Activated CD8-positive, alpha-beta memory T cell treated with anti-CD3 and anti-CD28 coated beads, Interleukin-2, amount 50 U/mL, for 4 hours (primary cell): ENCODE measurements around the gene HYDIN.
"Not testable (repeated sequence)": the region's sequence is repeated elsewhere in the genome, so short reads cannot be mapped to it uniquely, and the experiment has no call there.

ENCODE experiments used
- DNase-seq: peaks from one replicate; pipeline ENCODE4 v3.0.0-alpha.2; 2020

Gene HYDIN

DNA sequence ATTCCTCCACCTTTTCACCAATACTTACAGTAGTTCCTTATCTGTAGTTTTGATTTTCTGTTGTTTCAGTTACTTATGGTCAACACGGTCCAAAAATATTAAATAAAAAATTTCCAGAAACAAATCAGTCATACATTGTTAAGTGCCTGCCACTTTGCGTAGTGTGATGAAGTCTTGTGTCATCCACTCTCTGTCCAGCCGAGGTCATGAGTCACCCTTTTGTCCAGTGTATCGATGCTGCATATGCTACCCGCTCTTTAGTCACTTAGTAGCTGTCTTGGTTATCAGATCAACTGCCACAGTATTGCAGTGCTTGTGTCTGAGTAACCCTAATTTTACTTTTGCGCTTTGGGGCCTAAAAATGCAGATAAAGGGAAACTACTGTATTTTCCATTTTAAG, 146.9 kb downstream of the HYDIN start:
- not testable (repeated sequence) for DNase-seq

DNA sequence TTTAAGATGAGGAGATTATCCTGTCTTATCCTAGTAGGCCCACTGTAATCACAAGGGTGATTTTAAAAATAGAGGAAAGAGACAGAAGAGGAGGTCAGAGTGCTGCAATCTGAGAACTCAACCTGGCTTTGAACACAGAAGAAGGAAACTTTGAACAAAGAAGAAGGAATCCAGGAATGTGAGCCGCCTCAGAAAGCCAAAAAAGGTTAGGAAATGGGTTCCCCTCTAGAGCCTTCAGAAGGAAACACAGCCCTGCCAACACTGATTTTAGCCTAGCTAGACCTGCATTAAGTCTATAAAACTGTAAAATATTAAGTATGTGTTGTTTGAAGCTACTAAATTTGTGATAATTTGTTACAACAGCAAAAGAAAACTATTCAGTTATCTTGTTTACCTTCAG, 149.7 kb downstream of the HYDIN start:
- DNase-seq: not testable (repeated sequence)

DNA sequence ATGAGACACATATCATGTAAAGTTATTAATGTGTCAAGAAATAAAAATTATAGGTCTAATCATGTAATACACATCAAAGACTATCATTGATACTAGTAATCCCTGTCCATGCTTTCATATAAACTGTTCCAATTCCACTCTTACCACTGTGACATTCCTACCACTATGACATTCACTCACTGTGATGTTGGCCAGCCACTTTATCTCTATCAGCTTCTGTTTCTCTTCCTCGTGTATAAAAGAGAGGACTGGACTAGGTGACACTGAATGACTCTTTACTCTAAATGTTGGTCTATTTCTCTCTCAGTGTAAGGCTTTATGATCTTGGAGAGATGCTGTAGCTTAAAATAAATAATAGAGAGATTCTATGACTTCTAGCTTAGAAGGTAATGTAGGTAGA, 150.3 kb downstream of the HYDIN start:
- not testable (repeated sequence) for DNase-seq

DNA sequence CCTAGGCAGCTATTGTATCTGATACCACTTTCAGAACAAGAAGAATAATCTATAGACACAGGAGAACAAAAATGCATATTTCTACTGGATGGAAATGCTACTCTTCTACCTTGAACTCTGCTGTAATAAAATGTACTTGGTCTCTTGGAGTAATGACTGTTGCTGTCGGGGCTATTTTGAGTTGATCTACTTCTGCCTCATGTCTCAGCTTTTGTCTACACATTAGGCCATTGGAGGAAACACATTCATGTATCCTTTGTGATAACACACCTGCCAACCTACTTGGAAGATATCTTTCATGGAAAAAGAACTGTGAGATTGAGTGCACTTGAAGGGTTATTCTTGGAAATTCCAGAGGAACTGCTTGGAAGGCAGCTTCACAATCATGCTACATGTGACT, 159.9 kb downstream of the HYDIN start:
- DNase-seq: not testable (repeated sequence)

DNA sequence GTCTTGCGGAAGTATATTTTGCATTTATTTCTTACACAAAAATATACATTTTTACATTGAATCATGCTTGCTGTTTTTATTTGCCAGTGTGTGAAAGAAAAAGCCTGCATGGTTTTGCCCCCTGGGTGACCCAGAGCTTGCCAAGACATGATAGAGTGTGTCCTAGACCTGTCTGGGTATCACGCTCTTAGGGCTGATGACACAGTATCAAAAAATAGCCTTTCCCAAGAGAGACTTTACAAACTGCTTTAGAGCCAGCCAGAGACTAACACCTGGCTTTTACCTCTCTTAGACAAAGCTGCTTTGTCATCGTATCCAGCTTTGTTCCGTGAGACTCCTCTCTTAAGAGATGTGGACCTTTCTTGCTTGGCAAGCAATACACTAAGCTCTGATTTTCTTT, 160.7 kb downstream of the HYDIN start:
- not testable (repeated sequence) for DNase-seq

DNA sequence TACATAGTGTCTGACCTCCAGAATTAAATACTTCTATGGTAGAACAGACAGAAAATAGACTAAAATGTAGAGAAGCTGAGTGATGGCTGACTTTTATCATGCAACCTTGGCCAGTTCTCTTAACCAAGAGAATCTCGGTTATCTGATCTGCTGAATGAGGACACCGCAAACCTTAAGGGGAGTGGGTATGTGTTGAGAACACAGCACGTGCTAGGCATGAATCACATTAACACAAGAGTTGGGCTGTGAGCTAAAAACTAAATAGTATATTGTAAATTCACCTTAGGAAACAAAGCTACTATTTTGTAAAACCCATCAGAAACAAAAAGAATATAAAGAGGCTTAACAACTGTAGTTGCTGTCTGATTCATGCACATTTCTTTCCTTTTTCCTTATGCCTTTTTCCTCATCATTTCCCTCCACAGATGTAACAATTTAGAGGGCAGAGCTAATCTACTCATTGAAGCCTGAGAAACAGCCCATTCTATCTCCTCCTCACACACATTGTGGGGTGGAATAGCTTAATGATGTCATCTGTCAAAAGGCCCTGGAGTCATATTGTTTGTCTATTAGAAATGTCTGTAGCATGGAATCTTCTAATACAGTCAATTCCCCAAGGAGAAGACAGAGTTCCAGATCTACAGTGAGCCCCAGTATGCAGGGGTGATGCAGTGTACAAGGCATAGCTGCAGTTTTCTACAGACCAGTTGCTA, 176.5 kb downstream of the HYDIN start:
- DNase-seq: not testable (repeated sequence)

DNA sequence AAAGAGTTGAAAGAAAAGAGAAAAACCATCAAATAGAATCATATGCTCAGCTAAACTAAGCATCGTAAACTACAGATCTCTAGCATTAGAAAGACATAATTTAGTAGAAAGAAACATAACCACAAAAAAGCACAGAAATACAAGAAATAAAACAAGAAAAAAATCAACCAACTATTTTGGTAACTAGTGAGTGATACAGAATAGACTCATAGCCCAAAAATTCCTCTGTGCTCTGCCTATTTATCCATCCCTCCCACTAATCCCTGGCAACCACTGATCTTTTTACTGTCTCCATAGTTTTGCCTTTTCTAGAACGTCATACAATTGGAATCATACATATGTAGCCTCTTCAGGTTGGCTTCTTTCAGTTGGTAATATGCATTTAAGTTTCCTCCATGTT, 180.2 kb downstream of the HYDIN start:
- DNase-seq: not testable (repeated sequence)

DNA sequence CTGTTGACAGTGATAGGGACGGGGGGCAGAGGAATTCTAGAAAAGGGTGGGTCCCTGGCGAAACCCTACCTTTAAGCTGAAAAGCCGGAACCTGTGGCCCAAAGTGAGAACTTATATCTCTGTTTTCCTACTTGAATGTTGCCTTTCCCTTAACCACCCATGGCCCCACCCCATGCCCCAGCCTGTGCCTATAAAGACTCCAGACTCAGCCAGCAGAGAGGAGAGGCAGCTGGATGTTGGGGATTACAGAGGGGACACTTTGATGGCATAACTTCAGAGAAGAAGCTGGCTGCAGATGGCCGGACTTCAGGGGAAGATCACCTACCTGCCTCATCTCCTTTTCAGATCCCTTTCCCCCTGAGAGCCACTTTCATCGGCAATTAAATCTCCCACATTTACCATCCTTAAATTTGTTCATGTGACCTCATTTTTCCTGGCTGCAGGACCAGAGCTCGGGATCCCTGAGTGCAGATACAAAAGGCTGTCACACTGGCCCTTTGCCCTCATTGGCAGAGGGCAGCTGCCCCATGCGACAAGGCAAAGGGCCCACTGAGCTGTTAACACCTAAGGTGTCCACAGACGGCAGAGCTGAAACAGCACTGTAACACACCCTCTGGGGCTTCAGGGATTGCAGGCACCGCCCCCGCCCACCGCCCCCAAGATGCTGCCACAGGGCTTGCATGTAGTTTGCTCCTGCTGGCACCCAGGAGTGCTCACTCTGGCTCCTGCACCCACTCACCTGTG, 191.0 kb downstream of the HYDIN start:
- DNase-seq: not testable (repeated sequence)

DNA sequence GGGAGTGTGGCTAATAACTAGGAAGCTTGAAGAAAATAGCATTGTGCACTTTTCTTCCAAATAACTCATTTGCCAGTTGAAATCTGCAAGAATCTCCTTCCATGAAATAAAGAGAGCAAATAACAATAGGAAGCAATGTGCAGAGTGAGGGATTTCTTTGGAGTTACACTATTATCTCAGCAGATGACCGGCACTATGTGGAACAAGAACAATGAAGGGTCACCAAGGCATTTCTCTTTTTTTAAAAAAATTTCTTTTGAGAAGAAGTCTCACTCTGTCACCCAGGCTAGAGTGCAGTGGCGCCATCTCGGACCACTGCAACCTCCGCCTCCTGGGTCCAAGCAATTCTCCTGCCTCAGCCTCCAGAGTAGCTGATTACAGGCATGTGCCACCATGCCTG, 192.1 kb downstream of the HYDIN start:
- not testable (repeated sequence) for DNase-seq

DNA sequence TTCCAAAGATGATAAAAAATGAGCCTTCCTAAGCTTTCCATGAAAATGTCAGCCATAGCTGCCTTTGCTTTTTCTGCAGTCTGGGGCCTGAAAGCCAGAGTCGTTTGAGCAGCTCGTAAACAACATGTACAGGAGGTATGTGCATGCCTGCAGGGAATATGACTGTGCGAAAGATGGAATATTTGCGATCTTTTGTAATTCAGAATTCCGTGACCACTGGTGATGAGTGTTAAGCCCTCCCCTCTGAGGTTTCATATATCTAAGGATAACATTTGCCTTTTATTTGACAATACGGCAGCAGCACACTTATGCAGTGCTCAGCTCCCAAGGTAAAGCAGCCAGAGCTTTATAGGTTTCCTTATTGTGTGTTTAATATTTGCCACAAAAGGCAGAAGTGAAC, 192.5 kb downstream of the HYDIN start:
- DNase-seq: not testable (repeated sequence)

DNA sequence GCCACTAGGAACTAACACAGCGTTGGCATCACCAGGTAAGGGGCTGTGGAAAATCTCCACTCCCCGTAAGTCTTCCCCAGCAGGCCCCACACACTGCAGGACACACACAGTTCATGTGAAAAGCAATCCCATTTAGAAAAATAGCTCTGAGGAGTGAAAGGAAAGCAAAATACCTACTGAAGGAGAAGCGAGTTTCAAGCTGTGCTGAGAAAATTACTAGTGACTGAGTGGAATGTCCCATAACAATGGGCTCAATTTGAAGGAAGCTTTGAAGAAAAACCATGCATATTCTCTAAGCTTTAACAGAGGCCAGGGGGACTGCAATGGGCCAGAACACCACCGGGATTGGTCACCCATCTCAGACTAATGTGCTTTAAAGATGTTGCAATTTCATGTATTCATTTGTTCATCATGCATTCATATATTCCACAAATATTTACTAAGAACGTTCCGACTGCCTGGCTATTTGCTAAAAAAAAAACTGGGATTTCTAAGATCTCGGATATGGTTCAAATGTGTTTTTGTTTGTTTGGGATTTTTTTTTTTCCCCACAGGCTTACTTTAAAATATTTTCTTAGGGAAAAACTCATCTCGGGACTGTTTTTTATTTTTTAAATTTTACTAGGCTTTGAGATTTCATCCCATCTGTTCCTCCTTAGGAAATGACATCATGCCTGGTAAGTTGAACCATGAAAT, 202.3 kb downstream of the HYDIN start:
- not testable (repeated sequence) for DNase-seq

DNA sequence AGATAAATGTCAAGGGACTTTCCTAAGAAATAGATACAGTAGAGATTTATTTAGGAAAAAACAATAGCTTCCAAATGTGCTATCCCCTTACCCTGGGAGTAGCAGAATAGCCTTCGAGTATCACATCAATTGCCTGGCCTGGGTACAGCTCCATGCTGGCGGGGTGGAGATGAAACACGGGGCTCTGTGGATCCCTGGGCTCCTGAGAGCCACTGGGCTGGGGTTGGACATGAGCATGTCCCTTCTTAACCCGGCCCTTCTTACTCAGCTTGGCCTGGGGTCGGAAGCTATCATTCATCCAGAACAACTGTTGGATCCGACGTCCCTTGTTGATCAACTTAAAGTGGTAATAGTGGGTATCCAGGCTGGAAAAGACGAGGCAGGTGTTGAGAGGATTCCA, 203.0 kb downstream of the HYDIN start:
- not testable (repeated sequence) for DNase-seq

DNA sequence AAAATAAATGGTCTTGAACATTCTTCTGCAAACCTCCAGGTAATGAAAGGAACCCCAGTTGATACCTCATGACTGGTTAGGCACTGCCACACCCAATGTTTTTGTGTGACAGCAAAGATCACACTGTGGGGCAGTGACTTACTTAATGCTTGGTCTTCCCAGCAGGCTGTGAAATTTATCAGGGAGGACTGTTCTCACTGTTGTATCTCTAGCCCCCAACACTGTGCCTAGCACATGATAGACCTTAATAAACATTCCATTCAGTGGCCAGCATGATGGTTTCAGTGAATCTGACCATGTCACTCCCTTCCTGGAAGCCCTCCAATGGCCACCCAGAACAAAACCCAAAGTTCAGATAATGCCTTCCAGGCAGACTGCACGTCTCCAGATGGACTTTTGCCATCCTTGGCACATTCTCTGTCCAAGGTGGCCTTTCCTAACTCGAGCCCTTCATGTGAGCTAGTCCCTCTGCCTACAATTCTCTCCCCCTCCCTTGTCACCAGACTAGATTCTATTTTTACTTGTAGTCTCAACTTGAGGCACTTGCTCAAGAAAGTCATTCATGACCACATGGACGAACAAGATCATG, 206.6 kb downstream of the HYDIN start:
- DNase-seq: not testable (repeated sequence)

DNA sequence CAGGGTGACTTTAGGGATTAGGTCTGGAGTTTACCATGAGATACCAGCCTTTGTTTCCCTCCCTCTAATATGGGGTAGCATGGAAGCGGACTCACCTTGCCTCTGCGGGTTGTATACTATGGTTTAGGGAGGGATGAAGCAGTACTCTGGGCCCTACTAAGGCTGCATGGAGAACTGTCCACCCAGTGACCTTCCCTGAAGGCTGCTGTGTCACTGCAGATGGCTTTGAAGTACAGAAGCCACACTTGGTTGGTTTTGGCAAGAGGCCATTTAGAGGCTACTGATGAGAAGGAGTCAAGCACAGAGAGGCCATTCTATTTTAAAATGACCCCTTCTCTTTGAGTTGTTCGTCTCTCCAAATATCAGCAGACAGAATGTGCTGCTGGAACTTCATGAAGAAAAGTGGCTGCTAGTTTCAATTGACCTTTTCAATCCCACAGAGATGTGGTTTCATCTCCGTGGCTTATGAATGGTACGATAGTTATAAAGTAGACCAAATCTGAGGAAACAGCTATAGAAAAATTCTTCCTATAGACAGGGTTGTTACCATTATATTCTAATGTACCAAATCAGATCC, 208.5 kb downstream of the HYDIN start:
- DNase-seq: not testable (repeated sequence)

DNA sequence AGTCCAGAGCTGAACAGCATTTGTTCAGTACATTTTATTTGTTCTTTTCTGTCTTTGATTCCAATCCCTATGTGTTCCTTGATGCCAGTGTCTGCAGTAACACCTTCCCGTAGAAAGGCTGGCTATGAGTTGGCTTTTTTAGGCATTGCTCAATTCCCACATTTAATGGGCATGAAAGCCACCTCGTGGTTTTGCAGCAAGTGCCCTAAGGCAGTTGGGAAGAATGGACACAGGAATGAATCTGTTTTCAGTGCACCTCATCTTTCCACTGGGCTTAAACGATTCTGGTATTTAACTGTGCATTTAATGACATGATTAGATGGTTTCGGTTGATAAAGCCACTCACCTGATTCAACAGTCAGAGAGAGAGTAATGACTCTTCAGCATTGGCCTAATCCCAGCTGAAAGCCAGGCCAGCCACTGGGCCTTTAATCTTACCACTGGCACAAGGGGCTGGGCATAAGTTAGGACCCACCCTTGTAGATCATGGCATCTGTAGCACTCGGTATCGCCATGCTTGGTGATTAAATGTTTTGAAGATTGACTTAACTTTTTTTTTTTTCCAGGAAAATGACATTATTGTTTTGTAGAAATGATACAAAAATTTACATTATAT, 211.3 kb downstream of the HYDIN start:
- DNase-seq: not testable (repeated sequence)

DNA sequence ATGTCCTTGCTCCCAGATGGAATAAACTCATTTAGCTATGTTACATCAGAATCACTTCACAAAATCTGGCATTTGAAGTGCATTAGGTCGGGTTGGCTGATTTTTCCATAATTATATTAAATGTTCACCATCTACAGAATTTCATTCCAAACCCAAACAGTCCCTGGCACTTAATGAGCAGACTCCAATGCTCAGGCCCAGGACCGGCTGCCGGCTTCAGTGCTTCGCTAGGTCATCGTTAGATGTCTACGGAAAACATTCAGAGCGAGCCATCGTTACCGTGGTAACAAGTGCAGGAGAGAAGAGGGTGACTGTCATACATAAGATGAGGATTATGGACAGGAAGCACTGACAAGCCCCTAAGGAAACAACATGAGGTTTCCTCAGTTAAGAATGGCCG, 215.1 kb downstream of the HYDIN start:
- DNase-seq: not testable (repeated sequence)

DNA sequence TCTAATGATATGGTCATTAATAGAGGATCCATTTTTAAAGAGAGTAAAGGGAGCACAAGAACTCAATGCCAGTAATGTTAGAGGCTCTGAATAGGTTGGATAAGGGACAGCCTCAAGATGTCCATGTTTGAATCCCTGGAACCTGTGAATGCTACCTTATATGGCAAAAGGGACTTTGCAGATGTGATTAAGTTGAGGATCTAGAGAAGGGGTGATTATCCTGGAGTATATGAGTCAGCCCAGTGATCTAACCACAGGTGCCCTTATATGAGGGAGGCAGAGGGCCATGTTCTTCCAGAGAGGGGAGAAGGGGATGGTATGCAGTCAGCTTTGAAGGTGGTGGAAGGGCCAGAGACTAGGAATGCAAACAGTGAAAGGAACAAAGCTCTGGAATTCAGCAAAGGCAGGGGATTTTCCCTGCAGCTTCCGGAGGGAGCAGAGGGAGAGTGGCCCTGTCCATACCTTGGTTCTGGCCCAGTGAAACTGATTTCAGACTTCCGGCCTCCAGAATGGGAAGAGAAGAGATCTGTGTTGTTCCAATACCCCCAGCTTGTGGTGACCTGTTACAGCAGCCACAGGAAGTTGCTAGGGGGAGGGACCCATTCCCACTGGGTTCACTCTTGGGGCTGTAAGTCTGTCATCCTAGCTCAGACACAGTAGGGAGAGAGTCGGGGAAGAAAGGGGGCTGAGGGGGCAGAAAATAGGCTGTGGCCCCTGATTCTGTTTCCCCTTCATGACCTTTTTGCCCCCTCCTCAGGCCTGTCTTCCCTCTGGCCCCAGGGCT, 220.9 kb downstream of the HYDIN start:
- not testable (repeated sequence) for DNase-seq

DNA sequence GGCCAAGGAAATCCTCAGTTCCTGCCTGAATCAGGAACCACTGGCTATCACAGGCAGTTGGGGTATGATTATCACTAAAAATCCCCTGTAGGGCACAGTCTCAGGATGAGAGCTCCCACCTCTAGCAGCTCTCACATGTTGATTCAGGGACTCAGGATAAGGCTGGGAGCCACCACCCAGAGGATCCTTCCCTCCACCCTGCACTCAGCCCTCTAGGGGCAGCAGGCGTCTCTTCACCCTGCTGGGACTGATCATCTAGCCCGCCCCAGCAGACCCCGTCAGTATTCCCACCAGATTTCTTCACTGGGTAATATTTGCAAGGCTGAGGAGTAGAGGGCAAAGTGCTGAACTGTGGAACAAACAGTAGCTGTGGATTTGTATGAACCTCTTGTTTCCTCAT, 224.0 kb downstream of the HYDIN start:
- not testable (repeated sequence) for DNase-seq

DNA sequence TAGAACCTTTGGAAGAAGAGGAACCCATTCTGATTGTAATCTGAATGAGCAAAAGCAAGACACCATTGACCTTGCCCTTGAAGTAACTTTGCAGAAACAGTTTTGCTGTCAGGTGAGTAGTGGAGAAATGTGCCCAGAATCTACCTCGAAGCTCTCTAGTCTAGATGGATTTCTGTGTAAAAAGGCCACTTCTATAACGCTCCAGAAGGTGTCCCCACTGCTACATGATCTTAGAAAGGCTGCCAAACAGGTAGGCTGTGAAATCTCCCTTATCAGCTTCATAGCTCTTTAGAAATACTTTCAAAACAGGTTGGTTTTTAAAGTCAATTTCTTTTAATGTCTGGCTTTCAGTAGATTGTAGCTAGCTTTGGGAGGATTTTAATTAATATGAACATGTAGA, 230.8 kb downstream of the HYDIN start:
- not testable (repeated sequence) for DNase-seq

DNA sequence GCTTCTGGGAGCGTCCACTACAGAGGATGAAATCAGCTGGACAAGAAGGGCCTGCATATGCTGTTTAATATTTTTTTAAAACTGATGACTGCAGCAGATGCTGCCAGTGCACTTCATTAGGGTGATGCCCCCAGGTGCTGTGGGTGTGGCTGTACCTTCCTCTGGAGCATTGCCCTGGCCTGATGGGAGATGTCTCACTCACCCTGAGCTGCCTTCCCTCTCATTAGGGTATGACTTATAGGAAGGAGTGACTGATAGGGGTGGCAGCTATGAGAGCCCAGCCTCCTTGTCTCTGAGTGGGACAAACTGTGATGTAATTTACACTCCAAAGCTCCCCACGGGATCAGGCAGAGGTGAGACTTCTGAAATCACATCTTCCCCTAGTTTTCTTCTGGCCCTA, 234.7 kb downstream of the HYDIN start:
- DNase-seq: not testable (repeated sequence)

DNA sequence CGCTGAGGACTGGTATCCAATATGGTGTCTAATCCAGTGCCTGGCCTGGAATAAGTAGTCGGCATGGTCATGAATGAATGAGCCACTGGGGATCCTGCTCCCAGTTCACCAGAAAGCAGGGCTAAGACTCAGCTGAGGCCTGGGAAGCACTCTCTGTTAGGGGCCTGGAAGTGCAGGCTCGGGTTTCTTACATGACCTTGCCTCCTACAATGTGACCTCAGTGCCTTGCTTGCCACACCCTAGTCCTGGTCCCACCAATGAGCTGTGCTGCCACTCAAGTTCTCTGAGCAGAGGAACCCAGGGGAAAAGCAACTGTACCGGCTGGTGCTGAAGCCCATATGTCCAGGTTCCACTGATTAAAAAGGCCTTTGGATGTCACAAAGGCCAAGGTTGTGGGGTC, 238.0 kb downstream of the HYDIN start:
- DNase-seq: not testable (repeated sequence)
